Measurements from ENCODE around the gene TNS1. TPM values are rescaled to one million over a fixed set of nuclear protein-coding genes. Genes with fewer than 3 reads are reported as not detected.

Gene TNS1
- total and polyA plus RNA-seq, 2 experiments from 2014 or later = 16.2 to 27.6 TPM

GRCh38 chr2:217907266-217907665, 95.5 kb downstream of the TNS1 start:
- H3K9me2 ChIP-seq (replicated peaks; ENCODE audit: insufficient read depth) = no peaks in the 10 kb centered on the region
- H3K79me2 ChIP-seq = no peaks in the 10 kb centered on the region
- no peak for DNase-seq (ENCODE audit: low spot score)
- H2AFZ ChIP-seq = no peak overlapping the region
- H4K20me1 ChIP-seq (ENCODE audit: insufficient read depth, poor library complexity, severe bottlenecking) = peaks cover 2% of the 10 kb centered on the region
- H3K9me3 ChIP-seq (ENCODE audit: low read depth) = no peaks in the 10 kb centered on the region
- H3K4me1 ChIP-seq (ENCODE audit: insufficient read depth) = peaks cover 49% of the 10 kb centered on the region
- TF ChIP-seq EZH2phosphoT487 (IDR thresholded peaks at IDR 0.05; ENCODE audit: low read depth, severe bottlenecking, unreplicated experiment) (no peak), EZH2 (IDR thresholded peaks at IDR 0.05; ENCODE audit: borderline replicate concordance) (no peak)
- TF ChIP-seq, protein P1, sequence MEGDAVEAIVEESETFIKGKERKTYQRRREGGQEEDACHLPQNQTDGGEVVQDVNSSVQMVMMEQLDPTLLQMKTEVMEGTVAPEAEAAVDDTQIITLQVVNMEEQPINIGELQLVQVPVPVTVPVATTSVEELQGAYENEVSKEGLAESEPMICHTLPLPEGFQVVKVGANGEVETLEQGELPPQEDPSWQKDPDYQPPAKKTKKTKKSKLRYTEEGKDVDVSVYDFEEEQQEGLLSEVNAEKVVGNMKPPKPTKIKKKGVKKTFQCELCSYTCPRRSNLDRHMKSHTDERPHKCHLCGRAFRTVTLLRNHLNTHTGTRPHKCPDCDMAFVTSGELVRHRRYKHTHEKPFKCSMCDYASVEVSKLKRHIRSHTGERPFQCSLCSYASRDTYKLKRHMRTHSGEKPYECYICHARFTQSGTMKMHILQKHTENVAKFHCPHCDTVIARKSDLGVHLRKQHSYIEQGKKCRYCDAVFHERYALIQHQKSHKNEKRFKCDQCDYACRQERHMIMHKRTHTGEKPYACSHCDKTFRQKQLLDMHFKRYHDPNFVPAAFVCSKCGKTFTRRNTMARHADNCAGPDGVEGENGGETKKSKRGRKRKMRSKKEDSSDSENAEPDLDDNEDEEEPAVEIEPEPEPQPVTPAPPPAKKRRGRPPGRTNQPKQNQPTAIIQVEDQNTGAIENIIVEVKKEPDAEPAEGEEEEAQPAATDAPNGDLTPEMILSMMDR (IDR thresholded peaks at IDR 0.05; ENCODE audit: poor library complexity) = no peak
- no peak overlapping the region for H3K27ac ChIP-seq
- no peaks in the 10 kb centered on the region for H3K36me3 ChIP-seq (replicated peaks; ENCODE audit: insufficient read depth, low read depth)
- no peaks in the 10 kb centered on the region for H3K27me3 ChIP-seq
- no peak overlapping the region for H3K4me3 ChIP-seq
- no peak overlapping the region for H3K4me2 ChIP-seq
- 94% methylated on average over 3 of the region's 3 CpGs for WGBS (ENCODE audit: low lambda C conversion rate, missing lambda C conversion rate)

- no peak overlapping the region for H2AFZ ChIP-seq
- no peaks in the 10 kb centered on the region for H3K9me2 ChIP-seq (replicated peaks; ENCODE audit: insufficient read depth)
- no peaks in the 10 kb centered on the region for H3K36me3 ChIP-seq (replicated peaks; ENCODE audit: insufficient read depth, low read depth)
- no peaks in the 10 kb centered on the region for H3K9me3 ChIP-seq (ENCODE audit: low read depth)
- TF ChIP-seq EZH2phosphoT487 (IDR thresholded peaks at IDR 0.05; ENCODE audit: low read depth, severe bottlenecking, unreplicated experiment) = no peak
- TF ChIP-seq, protein P1 (IDR thresholded peaks at IDR 0.05; ENCODE audit: poor library complexity) = no peak
- no peak for TF ChIP-seq EZH2 (IDR thresholded peaks at IDR 0.05; ENCODE audit: borderline replicate concordance)
- peaks cover 49% of the 10 kb centered on the region for H3K4me1 ChIP-seq (ENCODE audit: insufficient read depth)
- WGBS (ENCODE audit: low lambda C conversion rate, missing lambda C conversion rate) = 85% methylated on average over 5 of the region's 5 CpGs
- no peak overlapping the region for H3K4me2 ChIP-seq
- H3K27me3 ChIP-seq = no peaks in the 10 kb centered on the region
- DNase-seq (ENCODE audit: low spot score) = no peak
- H3K27ac ChIP-seq = no peak overlapping the region
- H3K79me2 ChIP-seq = no peaks in the 10 kb centered on the region
- H4K20me1 ChIP-seq (ENCODE audit: insufficient read depth, poor library complexity, severe bottlenecking) = peaks cover 2% of the 10 kb centered on the region
- H3K4me3 ChIP-seq = no peak overlapping the region
Observed at GRCh38 chr2:217906798-217907197, 96.0 kb downstream of the TNS1 start.

DNA sequence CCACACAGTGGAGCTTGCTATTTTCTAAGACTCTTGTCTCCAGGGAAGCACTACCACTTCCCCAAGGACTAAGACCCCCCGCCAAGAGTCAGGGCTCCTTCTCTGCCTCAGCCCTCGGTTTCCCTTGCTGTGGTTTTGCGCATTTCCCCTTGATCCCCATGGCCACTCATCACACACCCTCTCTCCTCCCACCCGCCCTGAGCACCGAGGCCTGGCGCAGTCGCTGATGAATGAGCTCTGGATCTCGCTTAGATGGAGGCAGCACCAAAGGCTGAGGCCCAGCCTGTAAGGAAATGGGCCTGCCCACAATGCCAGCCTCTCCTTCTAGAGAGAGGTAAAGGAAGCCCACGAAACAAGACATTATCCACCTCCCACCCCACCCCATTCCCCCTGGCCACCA, 96.9 kb downstream of the TNS1 start:
- Histone ChIP-seq H3K27me3 (no peaks in the 10 kb centered on the region), H3K9me2 (replicated peaks; ENCODE audit: insufficient read depth) (no peaks in the 10 kb centered on the region), H3K4me3 (no peak overlapping the region), H3K79me2 (peaks cover 4% of the 10 kb centered on the region), H3K4me1 (ENCODE audit: insufficient read depth) (peaks cover 45% of the 10 kb centered on the region), H3K27ac (no peak overlapping the region), H3K9me3 (ENCODE audit: low read depth) (no peaks in the 10 kb centered on the region), H4K20me1 (ENCODE audit: insufficient read depth, poor library complexity, severe bottlenecking) (peaks cover 2% of the 10 kb centered on the region), H2AFZ (no peak overlapping the region), H3K36me3 (replicated peaks; ENCODE audit: insufficient read depth, low read depth) (no peaks in the 10 kb centered on the region), H3K4me2 (no peak overlapping the region)
- TF ChIP-seq EZH2phosphoT487 (IDR thresholded peaks at IDR 0.05; ENCODE audit: low read depth, severe bottlenecking, unreplicated experiment) = no peak
- no peak for TF ChIP-seq EZH2 (IDR thresholded peaks at IDR 0.05; ENCODE audit: borderline replicate concordance)
- TF ChIP-seq, protein P1 (IDR thresholded peaks at IDR 0.05; ENCODE audit: poor library complexity) = no peak
- DNase-seq (ENCODE audit: low spot score) = no peak
- 94% methylated on average over 8 of the region's 9 CpGs for WGBS (ENCODE audit: low lambda C conversion rate, missing lambda C conversion rate)

GRCh38 chr2:217905395-217905794, 97.4 kb downstream of the TNS1 start:
- no peak for TF ChIP-seq EZH2 (IDR thresholded peaks at IDR 0.05; ENCODE audit: borderline replicate concordance)
- Histone ChIP-seq H3K27ac (no peak overlapping the region), H3K9me2 (replicated peaks; ENCODE audit: insufficient read depth) (no peaks in the 10 kb centered on the region), H2AFZ (no peak overlapping the region), H3K36me3 (replicated peaks; ENCODE audit: insufficient read depth, low read depth) (no peaks in the 10 kb centered on the region), H3K9me3 (ENCODE audit: low read depth) (no peaks in the 10 kb centered on the region), H4K20me1 (ENCODE audit: insufficient read depth, poor library complexity, severe bottlenecking) (peaks cover 2% of the 10 kb centered on the region), H3K4me3 (no peak overlapping the region), H3K79me2 (peaks cover 4% of the 10 kb centered on the region), H3K27me3 (no peaks in the 10 kb centered on the region), H3K4me2 (no peak overlapping the region), H3K4me1 (ENCODE audit: insufficient read depth) (peaks cover 40% of the 10 kb centered on the region)
- DNase-seq (ENCODE audit: low spot score) = no peak
- whole genome bisulfite sequencing (ENCODE audit: low lambda C conversion rate, missing lambda C conversion rate) = 95% methylated on average over 8 of the region's 10 CpGs

Measured in hepatocyte (in vitro differentiated cells).